Measurements from ENCODE around the gene RPL39.
"Not testable (repeated sequence)": the region's sequence is repeated elsewhere in the genome, so short reads cannot be mapped to it uniquely, and the experiment has no call there.

RPL39 gene

GRCh38 chrX:119762718-119763117 is 28.7 kb downstream of the RPL39 start:
- DNase-seq = no peak

DNA sequence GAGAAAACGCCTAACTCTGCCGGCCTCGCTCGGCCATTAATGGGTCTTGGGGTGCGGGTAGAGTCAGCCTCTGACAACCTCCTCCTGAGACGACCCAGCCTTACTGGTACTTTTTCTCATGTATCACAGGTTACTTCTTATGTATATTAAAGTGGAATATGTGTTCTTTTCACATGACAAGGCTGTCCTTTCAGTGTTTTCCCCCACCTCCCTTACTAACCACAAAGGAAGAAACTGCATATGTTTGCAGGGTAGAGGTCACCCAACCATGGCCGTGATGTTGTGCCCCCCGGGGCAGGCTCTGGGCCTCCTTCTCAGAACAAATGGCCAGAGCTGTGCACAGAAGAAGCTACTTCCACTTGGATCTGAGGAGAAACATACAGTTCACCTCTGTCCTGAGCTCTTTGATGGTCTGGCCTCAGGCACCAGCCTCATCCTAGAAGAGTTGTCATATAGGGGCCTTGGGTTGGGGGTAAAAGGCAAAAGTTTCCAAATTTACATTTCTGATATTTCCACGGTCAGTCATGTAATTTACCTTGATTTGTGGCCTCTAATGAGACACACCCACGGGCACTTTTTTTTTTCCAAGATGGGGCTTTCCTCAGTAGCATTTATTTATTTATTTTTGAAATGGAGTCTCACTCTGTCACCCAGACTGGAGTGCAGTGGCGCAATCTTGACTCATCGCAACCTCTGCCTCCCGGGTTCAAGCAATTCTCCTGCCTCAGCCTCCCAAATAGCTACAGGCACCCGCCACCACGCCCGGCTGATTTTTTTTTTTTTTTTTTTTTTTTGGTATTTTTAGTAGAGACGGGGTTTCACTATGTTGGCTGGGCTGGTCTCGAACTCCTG is 31.2 kb downstream of the RPL39 start:
- no peak for DNase-seq

DNA sequence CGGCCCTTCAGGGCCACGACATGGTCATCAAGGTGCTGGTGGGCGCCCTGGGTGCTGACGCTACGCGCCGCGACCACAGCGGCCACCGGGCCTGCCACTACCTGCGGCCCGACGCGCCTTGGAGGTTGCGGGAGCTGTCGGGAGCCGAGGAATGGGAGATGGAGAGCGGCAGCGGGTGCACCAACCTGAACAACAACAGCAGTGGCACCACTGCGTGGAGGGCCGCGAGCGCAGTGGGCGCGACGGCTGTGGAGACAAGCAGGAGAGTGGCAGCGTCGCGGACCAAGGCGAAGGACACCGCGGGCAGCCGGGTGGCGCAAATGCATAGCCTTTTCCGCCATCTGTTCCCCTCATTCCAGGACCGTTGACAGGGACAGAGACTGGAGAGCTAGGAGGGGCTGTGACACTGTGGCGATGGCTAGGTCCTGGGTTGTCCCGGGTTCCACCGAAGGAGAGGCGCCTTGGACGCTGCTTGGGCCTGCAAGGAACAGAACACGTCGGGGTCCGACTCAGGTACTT is 32.1 kb downstream of the RPL39 start:
- DNase-seq = no peak

DNA sequence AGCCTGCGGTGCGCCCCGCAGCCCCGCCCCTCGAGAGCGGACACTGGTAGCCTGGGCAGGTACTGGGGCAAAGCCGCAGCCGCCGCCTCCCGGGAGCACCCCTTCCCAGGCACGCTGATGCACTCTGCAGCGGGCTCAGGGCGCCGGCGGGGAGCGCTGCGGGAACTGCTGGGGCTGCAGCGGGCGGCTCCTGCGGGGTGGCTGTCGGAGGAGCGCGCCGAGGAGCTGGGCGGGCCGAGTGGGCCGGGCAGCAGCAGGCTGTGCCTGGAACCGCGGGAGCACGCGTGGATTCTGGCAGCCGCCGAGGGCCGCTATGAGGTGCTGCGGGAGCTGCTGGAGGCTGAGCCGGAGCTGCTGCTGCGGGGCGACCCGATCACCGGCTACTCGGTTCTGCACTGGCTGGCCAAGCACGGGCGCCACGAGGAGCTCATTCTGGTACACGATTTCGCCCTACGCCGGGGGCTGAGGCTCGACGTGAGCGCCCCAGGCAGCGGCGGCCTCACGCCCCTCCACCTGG is 32.6 kb downstream of the RPL39 start:
- DNase-seq = peak; percentile 12

DNA sequence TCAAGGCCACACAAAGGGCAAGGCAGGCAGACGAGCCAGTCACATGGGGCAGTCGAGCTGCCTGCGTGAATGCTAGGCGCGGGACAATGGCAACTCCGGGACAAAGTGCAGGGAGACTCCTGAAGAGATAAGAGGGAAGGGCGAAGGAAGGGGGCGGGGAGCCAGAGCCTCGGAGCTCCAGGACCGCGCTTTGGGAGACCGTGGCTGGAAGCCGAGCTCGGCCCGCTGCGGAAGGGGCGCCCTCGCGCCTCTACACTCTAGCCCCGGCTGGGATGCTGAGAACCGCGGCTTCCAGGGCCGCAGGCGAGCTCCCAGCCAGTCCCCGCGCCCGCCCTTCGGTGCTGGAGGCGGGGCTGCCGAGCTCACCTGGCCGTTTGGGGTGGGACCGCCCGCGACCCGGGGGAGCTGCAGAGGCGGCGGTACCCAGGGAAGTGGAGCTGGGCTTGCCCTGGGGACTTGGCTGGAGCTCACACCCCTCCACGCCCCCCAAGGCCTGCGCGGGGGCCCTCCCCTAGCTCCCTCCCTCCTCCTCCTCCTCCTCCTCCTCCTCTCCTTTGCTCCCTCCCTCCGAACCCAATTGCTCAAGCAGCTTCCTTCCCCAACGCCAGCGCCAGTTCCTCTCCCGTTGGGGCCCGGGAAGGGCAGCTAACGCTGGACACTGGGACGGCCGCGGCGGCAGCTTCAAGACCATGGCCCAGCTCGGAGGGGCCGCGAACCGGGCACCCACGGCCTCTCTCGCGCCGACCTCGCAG is 33.3 kb downstream of the RPL39 start, which contains the start of gene SOWAHD:
TSS of gene SOWAHD (plus strand) at position 610 of the 752 bp plus-strand sequence. CDS start at position 690, 80 bp downstream.
- peak; percentile 16 for DNase-seq

DNA sequence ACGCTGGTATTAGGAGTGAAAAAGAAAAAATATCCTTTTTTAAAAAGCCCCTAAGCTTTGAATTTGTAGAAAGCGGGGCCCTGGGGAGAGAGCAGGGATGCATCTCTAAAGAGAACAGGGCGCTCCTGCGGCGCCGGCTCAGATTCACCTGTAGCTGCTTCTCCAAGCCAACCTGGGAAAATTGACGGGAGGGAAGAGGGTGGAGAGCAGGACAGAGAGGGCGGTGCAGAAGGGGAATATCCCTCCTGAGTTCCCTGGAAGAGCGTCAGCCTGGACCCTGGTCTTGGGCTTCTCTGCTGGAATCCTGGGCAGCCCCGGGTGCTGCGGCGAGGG is 33.8 kb downstream of the RPL39 start:
- no peak for DNase-seq

DNA sequence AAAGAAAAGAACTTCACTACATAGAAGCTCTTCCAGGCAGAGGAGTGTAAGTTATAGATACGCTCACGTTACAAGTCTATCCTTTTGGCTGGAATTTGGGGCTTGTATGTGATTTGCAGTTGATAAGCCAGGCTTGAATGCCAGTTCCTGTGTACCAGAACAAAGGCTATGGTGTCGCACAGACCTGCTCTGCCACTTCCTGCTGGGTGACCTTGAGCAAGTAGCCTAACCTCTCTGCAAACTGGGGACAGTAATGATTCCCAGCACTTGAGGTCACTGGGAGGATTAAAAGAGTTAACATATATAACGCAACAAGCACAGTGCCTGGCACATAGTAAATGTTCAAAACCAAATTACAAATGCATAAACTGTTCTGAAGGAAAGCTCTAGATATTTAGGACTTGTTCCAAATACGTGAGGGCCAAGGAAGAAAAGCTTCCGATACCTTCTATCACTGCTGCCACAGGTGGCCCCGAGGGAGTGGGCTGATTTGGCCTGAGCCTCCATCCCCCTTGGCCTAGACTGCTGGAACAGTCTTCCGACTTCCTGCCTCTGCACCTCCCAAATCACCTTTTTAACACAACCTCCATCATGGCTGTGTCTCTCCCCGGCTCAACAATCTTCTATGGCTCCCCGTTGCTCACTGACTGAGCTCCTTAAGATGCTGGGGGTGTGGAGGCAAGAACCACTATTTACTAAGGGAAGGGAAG is 34.3 kb downstream of the RPL39 start:
- no peak for DNase-seq

- DNase-seq = no peak
Measured at GRCh38 chrX:119755981-119756533, 35.4 kb downstream of the RPL39 start.

DNA sequence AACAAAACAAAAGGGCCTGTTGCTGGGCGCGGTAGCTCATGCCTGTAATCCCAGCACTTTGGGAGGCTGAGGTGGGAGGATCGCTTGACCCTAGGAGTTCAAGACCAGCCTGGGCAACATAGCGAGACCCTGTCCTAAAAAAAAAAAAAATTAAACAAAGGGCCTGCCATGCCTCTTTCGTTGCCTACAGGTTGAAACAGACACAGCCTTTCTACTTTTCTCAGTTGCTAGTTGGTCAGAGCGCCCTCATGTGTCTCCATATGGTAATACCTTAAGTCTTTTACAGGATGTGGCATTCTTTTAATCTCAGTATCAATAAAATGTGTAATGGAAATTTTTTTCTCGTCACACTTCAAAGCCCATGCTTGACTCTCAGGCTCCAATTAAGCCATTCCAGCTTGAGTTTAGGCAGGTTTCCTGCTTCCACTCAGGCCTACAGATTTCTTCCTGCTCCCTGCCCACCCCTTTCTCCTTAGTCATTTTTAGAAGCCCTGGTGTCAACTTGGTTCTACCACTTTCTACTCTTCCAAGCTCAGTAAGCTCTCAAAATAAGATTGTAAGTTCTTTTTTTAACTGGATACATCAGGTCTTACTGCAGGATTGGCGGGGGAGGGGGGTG is 37.7 kb downstream of the RPL39 start:
- DNase-seq = no peak

DNA sequence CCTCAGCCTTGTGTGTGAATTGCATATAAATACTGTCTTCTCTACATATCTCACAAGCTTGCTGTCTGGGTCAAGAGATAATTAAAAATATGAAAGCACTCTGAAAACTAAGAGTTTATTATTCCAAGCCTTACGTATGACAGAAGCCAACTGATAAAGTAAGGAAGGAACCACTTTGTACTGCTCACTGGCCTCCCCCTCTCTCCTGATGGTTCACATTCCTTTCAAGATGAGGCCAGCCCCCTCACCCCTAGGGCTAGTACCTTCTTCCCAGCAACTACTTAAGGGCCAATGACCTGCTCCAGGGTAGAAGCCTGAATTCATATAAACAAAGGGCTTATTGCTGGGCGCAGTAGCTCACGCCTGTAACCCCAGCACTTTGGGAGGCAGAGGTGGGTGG is 38.4 kb downstream of the RPL39 start:
- no peak for DNase-seq

- not testable (repeated sequence) for DNase-seq
Measured at GRCh38 chrX:119750751-119751150, 40.7 kb downstream of the RPL39 start.

- not testable (repeated sequence) for DNase-seq
Measured at GRCh38 chrX:119750131-119750530, 41.3 kb downstream of the RPL39 start.

DNA sequence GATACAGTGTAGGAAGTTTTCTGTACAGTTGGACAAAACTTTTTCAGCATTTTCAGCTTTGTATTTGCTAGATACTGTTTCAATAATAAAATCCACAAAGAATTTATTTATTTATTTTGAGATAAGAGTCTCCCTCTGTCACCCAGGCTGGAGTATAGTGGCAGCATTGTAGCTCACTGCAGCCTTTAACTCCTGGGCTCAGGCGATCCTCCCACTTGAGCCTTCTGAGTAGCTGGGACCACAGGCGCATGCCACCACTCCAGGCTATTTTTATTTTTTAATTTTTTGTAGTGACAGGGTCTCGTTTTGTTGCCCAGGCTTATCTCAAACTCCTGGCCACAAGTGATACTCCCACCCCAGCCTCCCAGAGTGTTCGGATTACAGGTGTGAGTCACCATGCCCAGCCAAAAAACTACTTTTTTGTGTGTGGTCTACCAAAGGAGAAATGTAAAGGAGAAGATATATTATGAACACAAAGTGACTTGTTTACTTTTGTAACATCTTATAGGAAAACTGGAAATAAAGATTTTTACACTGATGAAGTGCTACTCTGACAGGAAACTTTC is 46.1 kb downstream of the RPL39 start:
- no peak for DNase-seq

- no peak for DNase-seq
Measured at GRCh38 chrX:119738742-119739141, 52.7 kb downstream of the RPL39 start.
